Erythroblast (primary cell): ENCODE measurements around the gene MPHOSPH10.
"Not testable (repeated sequence)": the region's sequence is repeated elsewhere in the genome, so short reads cannot be mapped to it uniquely, and the experiment has no call there.

Source experiments
- GATA1 ChIP-seq: IDR thresholded peaks from 2 replicates; pipeline ENCODE4 v1.6.1; 2011; ENCODE audit warnings: low read depth, mild to moderate bottlenecking, control low read depth, low read length, moderate library complexity
- POLR2A ChIP-seq: IDR thresholded peaks from 2 replicates; pipeline ENCODE4 v1.6.1; 2011; ENCODE audit warnings: mild to moderate bottlenecking, low read length

DNA sequence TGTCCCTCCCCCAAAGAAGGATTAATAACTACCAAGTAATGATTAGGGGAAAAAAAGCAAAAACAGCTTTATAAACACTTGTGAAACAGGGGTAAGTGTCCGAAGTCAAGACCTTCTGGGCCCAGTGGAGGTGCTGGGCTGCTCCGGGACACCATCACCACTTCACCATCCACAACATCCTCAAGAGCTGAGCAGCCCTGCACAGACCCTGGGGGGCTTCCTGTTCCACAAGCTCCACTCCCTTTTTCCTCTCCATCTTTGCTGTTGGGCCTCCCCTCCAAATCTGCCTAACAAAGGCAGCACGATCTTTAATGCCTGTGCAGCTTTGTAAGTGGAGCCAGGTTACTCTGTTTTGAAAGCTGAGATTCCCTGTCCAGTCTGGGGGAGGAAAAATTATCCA lies 47.1 kb upstream of the MPHOSPH10 start:
- TF ChIP-seq POLR2A, GATA1: not testable (repeated sequence)
